Stimulated activated CD8-positive, alpha-beta memory T cell treated with anti-CD3 and anti-CD28 coated beads, Interleukin-7, amount 100 ng/mL, for 24 hours (primary cell): ENCODE data around the gene ABI2.

Experiments used
- DNase-seq: peaks from one replicate; pipeline ENCODE4 v3.0.0-alpha.2; 2020; ENCODE audit warnings: low read depth

ABI2 gene

GRCh38 chr2:203431391-203432185 lies 103.4 kb downstream of the ABI2 start:
- DNase-seq, result no peak

GRCh38 chr2:203432811-203433210 lies 104.6 kb downstream of the ABI2 start:
- DNase-seq, result no peak

GRCh38 chr2:203436496-203436895 lies 108.3 kb downstream of the ABI2 start:
- no peak for DNase-seq

- DNase-seq, result no peak
Observed at GRCh38 chr2:203437511-203437910, 109.3 kb downstream of the ABI2 start.

GRCh38 chr2:203438528-203438927 lies 110.3 kb downstream of the ABI2 start:
- DNase-seq, result no peak

- DNase-seq, result no peak
Observed at GRCh38 chr2:203440671-203441070, 112.5 kb downstream of the ABI2 start.

- no peak for DNase-seq
Observed at GRCh38 chr2:203441463-203441862, 113.3 kb downstream of the ABI2 start.

GRCh38 chr2:203442463-203442862 lies 114.3 kb downstream of the ABI2 start:
- no peak for DNase-seq

GRCh38 chr2:203444738-203445137 lies 116.5 kb downstream of the ABI2 start:
- DNase-seq, result no peak

GRCh38 chr2:203446071-203446481 lies 117.9 kb downstream of the ABI2 start:
- DNase-seq, result no peak

- DNase-seq, result no peak
Observed at GRCh38 chr2:203446780-203447179, 118.6 kb downstream of the ABI2 start.

GRCh38 chr2:203450561-203450960 lies 122.4 kb downstream of the ABI2 start:
- DNase-seq, result no peak

- DNase-seq, result no peak
Observed at GRCh38 chr2:203451011-203451410, 122.8 kb downstream of the ABI2 start.

GRCh38 chr2:203451689-203452088 lies 123.5 kb downstream of the ABI2 start:
- no peak for DNase-seq

- no peak for DNase-seq
Observed at GRCh38 chr2:203453858-203454451, 125.8 kb downstream of the ABI2 start.

- DNase-seq, result no peak
Observed at GRCh38 chr2:203455209-203455608, 127.0 kb downstream of the ABI2 start.

- DNase-seq, result no peak
Observed at GRCh38 chr2:203461746-203462145, 133.6 kb downstream of the ABI2 start.

- DNase-seq, result no peak
Observed at GRCh38 chr2:203462308-203462707, 134.1 kb downstream of the ABI2 start.

GRCh38 chr2:203463266-203463678 lies 135.1 kb downstream of the ABI2 start:
- no peak for DNase-seq

GRCh38 chr2:203469546-203469945 lies 141.4 kb downstream of the ABI2 start:
- DNase-seq, result no peak

- DNase-seq, result no peak
Observed at GRCh38 chr2:203470371-203470770, 142.2 kb downstream of the ABI2 start.

- DNase-seq, result no peak
Observed at GRCh38 chr2:203471323-203471722, 143.1 kb downstream of the ABI2 start.

- no peak for DNase-seq
Observed at GRCh38 chr2:203476881-203477280, 148.7 kb downstream of the ABI2 start.

GRCh38 chr2:203480623-203481022 lies 152.4 kb downstream of the ABI2 start:
- DNase-seq, result no peak
